Stimulated activated CD8-positive, alpha-beta memory T cell treated with anti-CD3 and anti-CD28 coated beads, Interleukin-12 subunit alpha, Interleukin-12 subunit beta, amount 100 ng/mL, for 4 hours (primary cell): Measurements from ENCODE around the gene KIF19.
A peak's percentile ranks its signal among the peaks of the same experiment; 100 is the strongest.

Source experiments
- DNase-seq: peaks from one replicate; pipeline ENCODE4 v3.0.0-alpha.2; 2020; ENCODE audit warnings: low read depth

Gene KIF19

DNA sequence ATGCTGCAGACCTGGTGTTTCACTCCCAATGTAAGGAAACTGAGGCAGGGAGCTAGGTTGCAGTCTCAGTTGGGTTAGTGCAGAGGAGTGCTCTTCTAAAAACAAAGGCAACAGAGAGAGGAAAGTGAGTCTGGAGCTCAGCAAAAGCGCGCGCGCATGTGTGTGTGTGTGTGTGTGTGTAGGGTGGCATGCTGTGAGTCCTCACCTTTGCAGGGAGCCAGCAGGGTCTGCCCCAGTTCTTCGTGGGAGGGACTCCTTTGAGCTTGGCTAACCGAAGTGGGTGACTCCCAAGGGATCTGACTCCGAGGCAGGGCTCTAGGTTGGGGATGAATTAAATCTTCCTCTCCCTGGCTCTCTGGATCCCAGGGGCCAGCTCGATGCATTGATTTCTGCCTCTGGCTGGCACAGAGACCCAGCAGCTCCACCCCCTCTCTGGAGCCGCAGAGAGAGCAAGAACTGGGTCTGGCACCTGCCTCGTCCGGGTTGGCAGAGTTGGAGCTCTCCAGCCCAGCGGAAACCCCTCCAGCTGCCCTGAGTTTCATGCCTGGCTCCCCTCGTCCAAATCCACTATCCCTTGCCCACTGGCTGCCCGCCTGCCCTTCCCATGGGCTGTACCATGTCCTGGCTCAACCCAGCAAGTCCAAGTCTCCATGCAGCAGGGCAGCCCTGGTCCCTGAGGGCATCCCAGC lies 36.9 kb downstream of the KIF19 start:
- no peak for DNase-seq

DNA sequence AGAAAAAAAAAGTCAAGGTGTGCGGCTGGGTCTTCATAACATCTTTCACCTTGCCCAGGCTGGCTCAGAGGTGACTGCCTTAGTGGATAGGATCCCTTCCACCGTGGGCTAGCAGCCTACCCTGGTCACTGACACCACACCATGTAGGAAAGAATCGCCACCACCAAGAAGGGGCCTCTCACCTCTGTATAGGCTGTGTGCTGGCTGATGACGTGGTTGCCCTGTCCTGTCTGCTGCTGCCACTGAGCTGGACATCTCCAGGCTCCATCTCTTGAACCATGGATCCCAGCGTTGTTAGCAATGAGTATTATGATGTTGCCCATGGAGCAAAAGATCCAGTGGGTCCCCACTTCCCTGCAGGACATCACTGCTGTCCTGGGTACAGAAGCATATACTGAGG lies 41.2 kb downstream of the KIF19 start, which contains the start of gene GPR142:
Gene GPR142 (plus strand): TSS at position 301 of the 400 bp plus-strand sequence. CDS start 2,035 bp downstream, outside the sequence.
- DNase-seq, result no peak

DNA sequence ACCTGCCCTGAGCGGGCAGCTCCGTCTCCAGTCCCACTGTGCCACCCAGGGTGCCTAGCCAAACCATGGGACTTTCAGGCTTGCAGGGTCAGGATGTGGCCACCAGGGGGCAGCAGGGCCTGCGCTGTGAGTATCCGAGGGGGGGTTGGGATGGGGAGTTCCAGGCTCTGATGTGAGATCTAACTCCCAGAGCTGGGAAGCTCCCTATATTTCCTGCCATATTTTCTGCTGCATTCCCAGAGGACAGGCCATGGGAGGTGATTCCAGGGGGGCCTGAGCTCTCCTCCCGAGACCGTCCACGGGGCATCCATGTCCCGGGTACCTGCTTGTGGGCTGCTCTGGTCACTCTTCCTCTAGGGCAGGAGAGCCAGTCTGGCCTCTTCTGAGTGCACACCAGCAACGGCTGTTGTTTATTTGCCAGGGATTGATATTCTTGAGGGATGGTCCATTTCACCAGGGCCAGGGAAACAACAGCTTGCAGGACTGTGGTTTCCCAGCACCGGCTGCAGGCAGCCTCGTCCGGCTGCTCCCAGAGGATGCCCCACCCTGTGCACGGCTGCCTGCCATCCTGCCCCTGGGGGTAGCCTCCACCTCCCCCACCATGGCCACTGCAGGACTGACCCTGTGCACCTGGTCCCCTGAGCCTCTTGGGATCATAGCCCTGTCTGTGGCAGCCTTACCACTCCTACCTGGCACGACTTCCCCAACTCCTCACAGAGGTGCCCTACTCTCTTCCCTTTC lies 42.5 kb downstream of the KIF19 start:
- DNase-seq, result peak; percentile 44

DNA sequence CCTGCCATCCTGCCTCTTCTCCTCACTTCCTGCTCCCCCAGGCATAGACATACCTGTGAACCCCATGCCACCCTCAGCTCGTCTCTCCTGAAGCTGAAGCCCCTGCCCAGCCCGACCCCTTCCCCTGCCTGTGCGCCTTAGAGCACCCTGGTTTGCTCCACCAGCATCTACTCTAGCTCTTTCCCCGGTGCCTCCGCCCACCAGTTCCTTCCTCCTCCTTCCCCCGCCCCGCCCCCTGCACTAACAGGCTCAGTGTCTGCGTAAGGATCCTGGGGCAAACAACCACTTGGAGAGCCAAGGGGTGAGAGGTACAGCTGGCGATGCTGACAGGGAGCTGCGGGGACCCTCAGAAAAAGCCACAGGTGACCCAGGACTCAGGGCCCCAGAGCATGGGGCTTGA lies 43.2 kb downstream of the KIF19 start:
- DNase-seq, result peak; percentile 55

DNA sequence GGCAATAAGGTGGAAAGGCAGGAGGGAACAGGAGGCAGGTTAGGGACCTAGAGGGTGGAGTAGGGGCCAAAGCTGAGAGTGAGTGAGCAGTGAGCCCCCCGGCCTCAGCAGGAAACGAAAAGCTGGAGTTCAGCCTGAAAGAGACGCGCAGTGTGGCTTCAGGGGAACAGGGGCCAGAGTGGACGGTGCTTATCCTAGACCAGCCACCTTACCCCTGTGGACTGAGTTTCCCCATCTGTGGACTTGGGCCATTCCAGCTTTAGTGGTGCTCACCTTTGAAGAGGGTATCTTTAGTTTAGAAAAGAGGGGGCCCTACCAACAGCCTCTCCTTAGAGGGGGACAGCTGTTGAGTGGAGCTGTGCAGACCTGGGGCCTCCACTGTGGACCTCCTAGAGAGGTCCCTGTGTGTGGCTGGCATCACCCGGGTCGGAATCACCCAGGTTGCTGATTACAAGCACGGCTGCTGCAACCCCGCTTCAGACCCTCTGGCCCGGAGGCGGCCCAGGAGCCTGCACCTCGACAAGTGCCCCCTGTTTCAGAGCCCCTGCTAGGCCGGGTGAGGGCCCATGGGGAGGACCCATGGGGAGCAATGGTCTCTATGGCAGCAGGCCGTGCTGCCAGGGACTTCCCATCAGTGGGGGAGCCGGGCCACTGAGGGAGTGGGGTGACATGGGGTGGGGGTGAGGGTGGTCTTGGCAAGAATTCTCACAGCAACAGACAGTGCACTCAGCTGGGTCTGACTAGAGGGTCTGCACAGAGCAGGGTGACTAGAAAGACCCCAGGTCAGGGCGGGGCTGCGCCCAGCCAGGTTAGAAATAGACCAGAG lies 43.9 kb downstream of the KIF19 start:
- DNase-seq, result no peak

DNA sequence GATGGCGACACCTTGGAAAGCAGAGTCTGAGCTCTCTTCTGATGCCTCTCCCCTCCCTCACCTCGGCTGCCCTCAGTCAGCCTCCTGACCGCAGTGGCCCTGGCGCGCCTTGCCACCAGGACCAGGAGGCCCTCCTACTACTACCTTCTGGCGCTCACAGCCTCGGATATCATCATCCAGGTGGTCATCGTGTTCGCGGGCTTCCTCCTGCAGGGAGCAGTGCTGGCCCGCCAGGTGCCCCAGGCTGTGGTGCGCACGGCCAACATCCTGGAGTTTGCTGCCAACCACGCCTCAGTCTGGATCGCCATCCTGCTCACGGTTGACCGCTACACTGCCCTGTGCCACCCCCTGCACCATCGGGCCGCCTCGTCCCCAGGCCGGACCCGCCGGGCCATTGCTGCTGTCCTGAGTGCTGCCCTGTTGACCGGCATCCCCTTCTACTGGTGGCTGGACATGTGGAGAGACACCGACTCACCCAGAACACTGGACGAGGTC lies 45.7 kb downstream of the KIF19 start:
- DNase-seq, result no peak

DNA sequence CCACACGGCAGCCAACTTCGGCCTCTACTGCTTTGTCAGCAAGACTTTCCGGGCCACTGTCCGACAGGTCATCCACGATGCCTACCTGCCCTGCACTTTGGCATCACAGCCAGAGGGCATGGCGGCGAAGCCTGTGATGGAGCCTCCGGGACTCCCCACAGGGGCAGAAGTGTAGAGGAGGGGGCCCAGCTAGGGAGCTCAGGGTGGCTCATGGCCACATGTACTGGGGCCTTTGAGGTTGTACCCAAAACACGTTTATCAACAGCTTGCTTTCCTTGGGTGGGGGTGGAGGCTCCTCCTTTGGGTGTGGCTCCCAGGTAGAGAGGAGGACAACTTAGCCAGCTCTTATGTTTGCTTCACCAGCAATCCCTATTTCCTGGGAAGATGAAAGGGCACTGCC lies 46.4 kb downstream of the KIF19 start:
- no peak for DNase-seq

DNA sequence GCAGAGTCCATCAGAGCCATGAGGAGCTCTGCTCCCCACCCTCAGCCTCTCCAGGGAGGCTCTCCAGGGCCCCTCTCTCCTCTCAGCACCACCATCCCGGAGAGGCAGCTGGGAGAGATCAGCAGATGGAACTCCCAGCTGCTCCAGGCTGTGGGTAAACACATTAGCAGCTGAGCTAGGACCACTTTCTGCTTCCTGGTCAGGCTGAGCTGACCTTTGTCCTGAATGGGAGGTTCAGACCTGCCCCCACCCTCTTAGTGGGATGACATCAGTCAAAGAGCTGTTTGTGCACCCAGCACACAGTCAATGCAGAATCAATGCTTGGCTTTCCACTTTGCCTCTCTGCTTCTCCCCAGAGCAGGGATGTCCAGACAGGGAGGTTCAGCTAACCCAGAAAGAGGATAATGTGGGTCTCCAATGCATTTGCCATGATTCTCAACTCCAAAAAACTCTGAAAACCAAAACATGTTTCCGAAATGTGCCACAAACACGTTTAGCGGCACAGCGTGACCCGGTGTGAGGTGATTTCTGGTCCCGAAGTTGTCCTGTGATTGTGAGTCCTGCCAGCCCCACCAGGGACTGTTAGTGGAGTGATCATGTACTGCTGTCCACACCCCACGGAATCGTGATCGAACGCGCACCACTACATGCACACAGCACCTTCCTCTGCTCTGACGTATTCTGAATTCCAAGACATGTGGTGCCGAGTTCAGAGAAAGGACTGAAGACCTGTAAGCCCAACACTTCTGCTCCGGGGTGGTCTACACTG lies 48.0 kb downstream of the KIF19 start:
- DNase-seq, result no peak

DNA sequence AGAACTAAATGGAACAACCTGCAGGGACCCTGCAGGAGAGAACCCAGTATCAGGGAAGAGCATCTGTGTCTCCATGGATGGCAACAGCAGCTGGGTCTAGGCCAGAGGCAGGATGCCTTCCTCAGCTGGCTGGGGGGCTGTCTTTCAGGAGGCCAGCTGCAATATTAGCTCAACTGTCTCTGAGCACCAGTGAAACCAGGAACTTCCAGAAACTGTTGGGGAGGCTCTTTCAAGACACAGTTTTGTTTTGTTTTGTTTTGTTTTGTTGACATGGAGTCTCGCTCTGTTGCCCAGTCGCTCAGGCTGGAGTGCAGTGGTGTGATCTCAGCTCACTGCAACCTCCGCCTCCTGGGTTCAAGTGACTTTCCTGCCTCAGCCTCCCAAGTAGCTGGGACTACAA lies 48.8 kb downstream of the KIF19 start:
- DNase-seq, result no peak

DNA sequence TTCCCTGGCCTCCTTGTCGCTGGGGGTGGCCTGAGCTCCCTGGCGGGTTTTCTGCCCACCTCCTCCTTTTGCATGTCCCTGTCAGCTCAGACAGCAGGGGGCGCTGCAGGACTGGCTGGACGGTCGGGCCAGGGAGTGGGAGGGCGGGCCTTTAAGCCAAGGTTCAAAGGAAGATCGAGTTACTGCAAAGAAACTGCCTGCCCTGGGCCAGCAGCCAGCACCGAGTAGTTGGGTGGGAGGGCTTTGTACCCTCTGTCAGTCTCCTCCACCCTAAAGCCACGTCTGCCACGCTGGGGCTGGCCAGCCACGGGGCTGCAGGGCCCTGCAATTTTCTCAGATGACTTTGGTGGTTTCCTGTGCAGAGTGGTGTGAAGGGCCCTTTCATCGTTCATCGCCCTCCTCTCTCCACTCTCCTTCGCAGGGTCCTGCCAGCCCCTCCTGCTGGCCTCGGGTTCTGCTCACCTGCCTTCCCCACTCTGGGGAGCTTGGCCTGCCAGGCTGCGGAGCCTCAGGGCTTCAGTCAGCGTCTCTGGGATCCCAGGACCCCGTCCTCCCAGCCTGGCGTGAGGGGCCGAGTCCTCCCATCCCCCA lies 53.6 kb downstream of the KIF19 start:
- DNase-seq, result peak; percentile 71

DNA sequence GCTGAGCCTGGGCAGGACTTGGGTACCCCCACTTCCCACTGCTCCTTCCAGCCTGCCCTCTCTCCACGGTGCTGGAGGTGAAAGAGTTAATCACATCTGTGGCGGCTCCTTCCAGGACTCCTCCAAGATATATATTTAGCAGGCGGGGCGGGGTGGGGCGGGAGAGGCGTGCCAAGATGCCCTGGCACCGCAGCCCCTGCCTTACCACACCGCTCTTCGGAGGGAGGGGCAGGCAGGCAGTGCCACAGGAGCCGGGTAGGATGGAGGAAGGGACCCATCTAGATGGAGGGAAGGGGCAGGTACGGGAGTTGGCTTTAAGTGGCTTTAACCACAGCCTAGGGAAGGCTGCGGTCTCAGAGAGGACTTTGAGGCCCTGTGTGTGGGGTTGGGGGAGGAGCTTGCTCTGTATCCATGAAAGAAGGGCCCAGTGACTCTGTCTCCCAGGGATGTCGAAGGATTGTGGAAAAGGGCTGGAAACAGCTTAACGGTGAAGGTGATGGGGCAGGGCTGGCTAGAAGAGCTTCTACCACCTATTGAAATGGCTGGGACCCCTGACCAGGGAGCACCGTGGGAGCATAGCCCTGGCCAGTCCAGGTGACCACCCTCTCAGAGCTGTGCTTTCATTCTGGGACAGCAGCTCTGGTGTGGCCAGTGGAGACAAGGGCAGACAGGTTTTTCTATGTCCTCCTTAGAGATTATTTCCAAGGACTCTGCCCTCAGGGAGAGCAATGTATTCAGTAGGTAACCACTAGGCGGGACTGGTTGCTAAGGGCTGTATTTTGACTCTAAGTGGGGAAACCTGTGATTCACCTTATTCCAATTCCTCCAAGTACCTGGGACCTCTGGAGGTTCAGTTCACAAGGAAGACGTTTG lies 54.3 kb downstream of the KIF19 start:
- no peak for DNase-seq

DNA sequence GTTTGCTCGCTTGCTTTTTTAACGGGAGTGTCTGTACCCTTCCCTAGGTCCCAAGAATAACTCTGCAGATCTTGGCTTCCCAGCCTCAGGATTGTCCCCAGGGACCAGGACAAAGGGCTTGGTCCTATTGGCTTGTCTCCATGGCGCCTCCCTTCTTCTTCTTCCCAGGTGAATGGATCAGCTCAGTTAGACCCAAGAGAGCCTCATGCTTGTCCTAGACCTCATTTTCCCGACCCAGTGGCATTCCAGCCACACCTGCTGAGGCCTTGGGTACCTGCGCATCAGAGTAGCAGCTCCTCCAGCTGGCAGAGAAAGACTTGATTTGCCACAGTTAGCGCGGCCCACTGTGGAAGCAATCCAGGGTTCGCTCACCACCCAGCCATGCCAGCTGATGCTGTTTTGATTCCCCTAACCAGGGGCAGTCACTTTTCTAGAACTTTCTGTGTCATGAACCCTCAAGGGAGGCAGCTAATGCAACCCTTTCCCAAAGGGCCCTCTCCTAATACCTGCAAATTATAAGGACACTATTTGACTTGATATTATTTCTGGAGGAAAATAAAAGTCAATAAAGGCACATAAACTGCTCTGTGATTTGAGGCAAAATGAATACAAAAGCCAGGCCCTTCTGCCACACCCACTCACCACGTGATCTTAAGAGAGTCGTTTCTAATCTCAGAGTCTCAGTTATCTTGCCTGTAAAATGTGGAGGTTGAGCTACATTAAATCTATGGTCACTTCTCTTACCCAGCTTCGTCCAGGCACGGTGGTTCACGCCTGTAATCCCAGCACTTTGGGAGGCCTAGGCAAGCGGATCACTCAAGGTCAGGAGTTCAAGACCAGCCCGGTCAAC lies 55.2 kb downstream of the KIF19 start:
- DNase-seq, result no peak

DNA sequence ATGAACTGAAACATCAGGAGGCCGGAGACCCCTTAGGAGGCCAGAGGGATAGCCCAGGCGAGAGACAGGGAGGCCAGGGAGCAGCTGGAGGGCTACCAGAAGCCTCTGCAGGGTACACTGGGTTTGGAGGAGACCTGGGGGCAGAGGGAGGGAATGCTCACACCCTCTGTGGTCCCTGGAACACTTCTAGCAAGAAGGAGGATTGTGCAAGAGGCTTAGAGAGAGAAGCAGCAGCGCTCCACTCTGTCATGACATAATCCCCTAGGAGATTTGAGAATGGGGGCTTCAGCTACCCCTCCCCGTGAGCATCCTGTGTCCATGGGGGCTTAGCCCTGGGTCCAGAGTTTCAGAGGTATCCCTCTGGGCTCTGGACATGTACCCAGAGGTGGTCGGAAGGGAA lies 57.1 kb downstream of the KIF19 start:
- no peak for DNase-seq

DNA sequence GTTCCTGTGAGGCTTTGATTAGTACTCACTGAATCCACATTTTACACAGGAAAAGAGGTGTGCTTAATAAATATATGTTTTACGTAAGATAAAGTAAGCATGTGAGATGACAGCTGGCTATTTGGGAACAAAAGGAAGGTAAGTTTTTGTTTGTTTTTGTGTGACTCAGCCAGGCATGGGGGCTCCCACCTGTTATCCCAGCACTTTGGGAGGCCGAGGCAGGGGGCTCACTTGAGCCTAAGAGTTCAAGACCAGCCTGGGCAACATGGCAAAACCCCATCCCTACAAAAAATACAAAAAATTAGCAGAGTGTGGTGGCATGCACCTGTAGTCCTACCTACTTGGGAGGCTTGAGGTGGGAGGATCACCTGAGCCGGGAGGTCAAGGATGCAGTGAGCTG lies 59.2 kb downstream of the KIF19 start:
- DNase-seq, result no peak

DNA sequence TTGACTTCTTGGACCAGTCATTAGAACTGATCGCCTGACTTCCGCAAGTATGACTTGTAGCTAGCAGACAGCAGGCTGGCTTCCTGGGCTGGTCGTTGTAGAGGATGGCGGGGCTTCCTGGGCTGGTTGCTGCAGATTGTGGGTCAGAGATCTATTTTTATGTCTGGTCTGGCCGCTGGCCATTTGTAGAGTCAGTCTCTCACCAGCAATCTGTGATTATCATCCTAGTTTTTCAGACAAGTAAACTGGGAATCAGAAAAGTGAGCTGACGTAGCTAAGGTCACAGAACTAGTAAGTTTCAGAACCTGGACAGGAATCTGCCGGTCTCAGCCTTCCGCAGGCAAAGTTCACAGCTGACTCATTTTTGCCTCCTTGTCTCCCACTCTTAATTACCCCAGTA lies 60.4 kb downstream of the KIF19 start:
- no peak for DNase-seq

DNA sequence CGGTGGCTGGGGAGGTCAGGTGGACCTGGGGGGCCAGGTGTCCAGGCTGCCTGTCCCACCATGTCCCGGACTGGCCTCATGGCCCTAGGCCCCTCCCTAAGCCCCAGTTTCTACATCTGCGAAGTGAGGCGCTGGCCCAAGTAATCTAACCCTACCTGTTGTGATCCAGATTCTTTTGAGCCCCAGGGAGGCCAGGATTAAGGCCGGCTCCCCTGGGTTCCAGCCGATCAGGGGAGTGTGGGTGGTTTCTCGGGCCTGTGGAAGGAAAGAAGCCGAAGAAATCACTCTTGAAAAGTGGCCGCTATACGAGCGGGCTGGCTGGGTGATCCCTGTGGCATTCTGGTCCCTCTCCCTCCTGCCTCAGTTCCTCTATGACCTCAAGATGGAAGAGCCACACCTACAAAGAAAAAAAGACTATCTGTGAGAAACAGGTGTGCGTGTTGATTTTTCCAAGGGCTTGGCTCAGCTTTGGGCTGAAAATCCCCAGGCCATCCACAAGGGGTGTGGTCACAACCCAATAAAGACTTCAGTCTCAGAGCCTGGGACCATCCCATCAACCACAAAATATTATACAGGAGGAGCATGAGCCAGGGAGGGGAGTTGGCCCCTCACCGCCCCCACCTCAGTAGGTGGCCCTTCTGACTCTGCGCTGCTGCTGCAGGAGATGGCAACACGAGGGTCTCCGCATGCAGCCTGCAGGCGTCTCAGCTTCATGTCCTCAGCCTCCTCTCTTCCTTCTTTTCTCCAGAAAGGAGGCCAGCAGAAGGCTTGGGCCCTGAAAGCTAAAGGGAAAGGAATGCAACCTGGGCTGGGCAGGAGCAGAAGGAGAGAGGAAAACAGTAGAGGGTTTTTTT lies 61.6 kb downstream of the KIF19 start:
- no peak for DNase-seq

DNA sequence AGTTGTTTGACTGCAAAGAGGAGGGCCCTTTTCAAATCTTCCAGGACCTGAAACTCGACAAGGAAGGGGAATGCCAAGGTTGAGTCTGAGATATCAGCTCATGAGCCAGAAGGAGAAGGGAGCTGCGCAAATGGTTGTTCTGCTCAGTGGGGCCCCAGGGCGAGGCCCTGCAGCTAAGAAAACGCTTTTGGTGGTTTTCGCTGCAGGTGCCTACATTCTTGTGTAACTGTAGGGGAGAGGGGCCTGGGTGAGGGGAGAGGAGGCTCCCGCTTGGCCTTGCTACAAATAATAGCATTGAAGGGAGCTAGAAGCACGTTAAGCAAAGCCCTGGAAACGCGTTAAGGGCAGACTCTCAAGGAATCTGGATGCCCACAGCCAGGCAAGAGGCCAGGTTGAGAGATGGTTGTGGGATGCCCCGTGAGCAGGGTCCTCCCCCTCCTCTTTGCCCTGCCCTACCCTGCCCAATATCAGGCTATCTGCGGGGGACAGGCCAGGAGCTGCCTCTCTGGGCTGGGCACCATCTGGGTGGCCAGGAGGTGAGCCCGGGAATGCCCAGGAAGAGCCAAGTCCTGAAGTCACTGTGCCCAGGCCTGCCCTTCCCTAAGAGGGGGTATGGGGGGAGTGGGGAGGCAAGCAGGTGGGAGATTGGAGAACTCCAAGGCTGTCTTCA lies 63.2 kb downstream of the KIF19 start:
- DNase-seq, result no peak
